ENCODE results near the gene CLIP4. TPM values are rescaled to one million over a fixed set of nuclear protein-coding genes. Genes with fewer than 3 reads are reported as not detected.

The CLIP4 gene
- total RNA-seq, 2 donors from 2014 or later, result 25.2 to 28.4 TPM

DNA sequence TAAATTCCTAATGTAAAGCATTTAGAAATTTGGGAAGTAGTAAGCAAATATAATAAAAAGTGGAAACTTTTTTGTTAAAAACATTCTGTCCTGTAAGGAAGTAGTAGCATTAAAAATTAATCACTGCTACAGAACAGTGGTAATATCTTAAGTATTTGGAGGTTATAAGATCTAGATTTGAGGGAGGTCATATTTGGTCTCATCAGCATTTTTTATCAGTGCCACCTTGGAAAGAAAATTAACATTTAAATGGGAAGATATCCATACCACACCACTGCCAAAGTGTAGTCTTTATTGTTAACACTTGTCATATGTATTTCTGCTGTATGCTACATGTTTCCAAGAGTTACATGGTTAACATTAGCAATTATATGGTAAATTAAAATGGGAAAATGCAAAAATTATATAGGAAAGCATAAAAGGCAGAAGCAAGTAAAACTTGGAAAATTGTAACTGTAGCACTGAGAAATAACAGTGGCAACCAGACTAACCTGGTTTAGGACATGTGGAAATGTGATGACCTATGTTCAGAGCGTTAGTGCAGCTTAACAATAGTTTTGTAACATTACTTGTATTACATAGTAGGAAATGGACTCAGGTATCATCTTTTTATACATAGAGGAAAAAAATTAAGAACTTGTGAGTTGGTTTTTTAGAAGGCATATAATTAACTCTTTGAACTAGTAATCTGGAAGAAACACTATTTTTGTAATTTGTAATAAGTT, 47.2 kb downstream of the CLIP4 start:
- no peaks in the 10 kb centered on the region for H3K27me3 Mint-ChIP-seq (ENCODE audit: low read depth)
- no peak overlapping the region for H3K4me3 Mint-ChIP-seq
- ATAC-seq (replicated peaks in 1 of 2) (no peak), DNase-seq (no peak)
- H3K9me3 Mint-ChIP-seq, result no peaks in the 10 kb centered on the region
- no peak overlapping the region for H3K27ac Mint-ChIP-seq
- H3K36me3 Mint-ChIP-seq (ENCODE audit: insufficient read depth in 2 of 2), result peaks cover 1 to 2% of the 10 kb centered on the region in 2 donors
- no peaks in the 10 kb centered on the region for H3K4me1 Mint-ChIP-seq (ENCODE audit: low read depth)

DNA sequence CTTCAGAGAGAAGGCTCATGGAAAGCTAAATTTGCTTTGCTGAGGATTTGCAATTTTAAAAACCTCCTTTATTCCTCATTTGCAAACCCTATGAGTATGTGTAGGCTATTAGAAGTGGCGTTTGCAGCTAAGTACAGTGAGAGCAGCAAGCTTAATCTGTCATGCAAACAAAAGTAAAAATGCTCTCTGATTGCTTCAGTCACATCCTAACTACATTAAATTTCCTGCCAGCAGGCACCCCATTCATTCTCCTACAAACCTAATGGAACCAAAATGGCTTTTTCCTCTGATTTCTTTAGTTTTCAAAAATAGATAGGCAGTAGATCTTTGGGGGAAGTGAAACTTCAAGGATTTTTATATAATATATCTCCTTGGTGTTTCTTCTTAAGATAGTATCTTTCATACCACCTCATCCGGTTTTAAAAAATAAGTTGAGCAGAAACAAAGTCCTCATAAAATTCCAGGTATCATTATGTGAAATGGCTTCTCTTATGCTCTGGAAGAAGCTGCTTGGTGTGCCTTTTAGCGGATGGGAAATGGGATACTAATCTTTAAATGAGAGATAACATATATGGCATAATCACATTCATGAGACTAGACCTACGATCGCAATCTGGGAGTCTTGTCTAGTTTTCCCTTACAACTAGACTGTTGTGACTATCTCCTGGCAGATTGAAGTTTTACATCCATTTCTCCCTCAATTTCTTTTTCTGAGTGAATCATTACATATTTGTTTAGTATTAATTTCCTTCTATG, 49.1 kb downstream of the CLIP4 start:
- Mint-ChIP-seq H3K9me3 (no peaks in the 10 kb centered on the region), H3K36me3 (ENCODE audit: insufficient read depth in 2 of 2) (no peaks in the 10 kb centered on the region), H3K27ac (no peak overlapping the region), H3K4me1 (ENCODE audit: low read depth) (no peaks in the 10 kb centered on the region), H3K4me3 (no peak overlapping the region), H3K27me3 (ENCODE audit: low read depth) (no peaks in the 10 kb centered on the region)
- DNase-seq (no peak), ATAC-seq (replicated peaks in 1 of 2) (no peak)

DNA sequence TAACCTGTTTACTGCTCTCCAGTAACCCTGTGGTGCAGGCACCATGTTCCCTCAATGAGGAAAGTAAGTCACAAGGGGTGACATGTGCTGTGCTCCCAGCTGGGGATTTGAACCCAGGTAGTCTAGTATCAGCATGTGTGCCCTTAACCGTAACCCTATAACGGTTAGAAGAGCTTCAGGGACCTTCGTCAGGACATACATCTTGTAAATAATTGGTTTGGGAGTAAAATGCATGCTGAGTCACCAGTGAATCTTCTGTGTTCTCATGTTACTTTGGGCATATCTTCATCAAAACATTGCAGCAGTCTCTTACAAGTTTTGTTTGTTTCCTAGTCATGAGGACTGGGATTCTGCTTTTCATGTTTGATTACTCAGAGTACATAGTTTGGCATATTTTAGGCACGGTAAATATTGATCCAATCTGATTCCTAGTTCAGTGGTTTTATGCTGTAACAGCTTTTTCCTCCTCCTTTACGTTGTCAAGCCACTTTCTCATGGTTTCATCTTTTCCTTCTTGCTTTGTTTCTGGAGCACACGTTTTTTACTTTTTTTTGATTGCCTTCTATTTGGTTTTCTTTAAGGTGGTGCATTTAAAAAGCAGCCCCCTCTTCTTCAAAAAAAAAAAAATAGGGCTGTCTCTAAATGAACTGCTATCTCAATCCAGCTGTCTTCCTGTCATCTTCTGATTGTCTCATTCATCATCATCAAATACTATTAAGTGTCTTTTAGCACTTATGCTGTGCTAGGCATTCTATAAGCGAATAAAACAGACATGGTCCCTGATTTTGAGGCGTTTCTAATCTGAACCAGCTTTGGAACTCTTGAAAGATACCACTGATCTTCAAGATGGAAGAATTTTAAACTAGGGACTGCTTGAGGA, 50.4 kb downstream of the CLIP4 start:
- no peak overlapping the region for H3K4me3 Mint-ChIP-seq
- no peaks in the 10 kb centered on the region for H3K9me3 Mint-ChIP-seq
- H3K36me3 Mint-ChIP-seq (ENCODE audit: insufficient read depth in 2 of 2), result no peaks in the 10 kb centered on the region

DNA sequence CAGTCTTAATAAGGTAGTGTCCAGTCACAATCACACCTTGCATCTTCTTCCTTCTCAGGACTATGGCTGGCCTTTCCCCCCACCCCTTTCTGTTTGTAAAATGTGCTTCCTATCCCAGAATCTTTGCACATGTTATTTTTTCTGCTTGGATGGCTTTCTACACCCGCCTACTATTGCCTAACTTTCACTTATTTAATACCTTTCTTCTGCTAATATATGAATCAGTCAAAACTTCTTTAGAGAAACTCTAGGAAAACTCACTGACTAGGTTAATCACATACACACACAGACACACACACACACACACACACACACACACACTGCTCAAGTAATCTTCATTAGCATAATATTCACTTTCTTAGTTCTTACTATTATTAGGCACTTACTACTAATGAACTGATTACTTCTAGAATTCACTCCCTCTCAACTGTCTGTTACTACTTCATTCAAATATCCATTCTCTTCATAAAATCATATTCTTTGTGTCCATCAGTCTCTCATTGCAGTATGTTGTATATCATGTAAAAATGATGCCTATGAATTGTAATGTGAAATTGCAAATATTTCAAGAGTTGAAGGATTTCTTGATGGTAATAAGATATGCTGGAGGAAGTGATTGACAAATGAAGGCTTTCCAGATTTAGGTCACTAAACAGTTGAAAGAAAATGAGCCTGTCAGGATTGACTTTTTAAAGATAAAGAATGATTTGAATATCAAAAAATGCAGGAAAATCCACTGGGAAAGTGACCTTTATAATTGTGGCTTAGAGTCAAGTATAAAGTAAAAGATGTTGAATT, 51.2 kb downstream of the CLIP4 start:
- H3K4me1 Mint-ChIP-seq (ENCODE audit: low read depth), result no peaks in the 10 kb centered on the region
- H3K27ac Mint-ChIP-seq, result no peak overlapping the region

More for the DNA sequence above, 50.4 kb downstream of the CLIP4 start:
- ATAC-seq (replicated peaks in 1 of 2), result no peak
- H3K27me3 Mint-ChIP-seq (ENCODE audit: low read depth), result no peaks in the 10 kb centered on the region
- DNase-seq, result no peak
- H3K27ac Mint-ChIP-seq, result peak overlapping the region; percentile 47
- H3K4me1 Mint-ChIP-seq (ENCODE audit: low read depth), result no peaks in the 10 kb centered on the region

DNA sequence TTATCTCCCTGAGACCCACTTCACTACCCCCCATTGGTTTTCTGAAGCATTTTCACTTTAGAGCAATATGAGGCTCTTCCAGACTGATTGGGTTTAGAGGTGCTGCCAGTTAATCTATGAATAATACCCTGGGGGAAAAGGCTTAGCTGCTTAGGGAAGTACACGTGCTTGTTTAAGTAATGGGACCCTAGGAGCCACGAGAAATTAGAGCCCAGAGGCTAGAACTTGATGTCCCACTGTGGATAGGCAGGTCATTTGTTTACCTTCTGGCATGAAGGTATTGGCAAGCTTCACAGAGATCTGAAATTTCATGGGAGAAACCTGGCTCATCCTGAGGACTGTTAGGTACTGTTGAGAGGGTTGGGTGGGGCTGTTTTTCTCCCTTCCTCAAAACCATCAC, 59.7 kb downstream of the CLIP4 start:
- peaks cover 8% of the 10 kb centered on the region for H3K4me1 Mint-ChIP-seq (ENCODE audit: low read depth)
- H3K4me3 Mint-ChIP-seq, result no peak overlapping the region
- no peaks in the 10 kb centered on the region for H3K27me3 Mint-ChIP-seq (ENCODE audit: low read depth)
- DNase-seq (no peak), ATAC-seq (replicated peaks in 1 of 2) (no peak)
- H3K36me3 Mint-ChIP-seq (ENCODE audit: insufficient read depth in 2 of 2), result peaks cover 0 to 2% of the 10 kb centered on the region in 2 donors
- H3K9me3 Mint-ChIP-seq, result no peaks in the 10 kb centered on the region
- H3K27ac Mint-ChIP-seq, result no peak overlapping the region

More for the DNA sequence above, 51.2 kb downstream of the CLIP4 start:
- no peak for DNase-seq
- ATAC-seq (replicated peaks in 1 of 2), result no peak
- H3K9me3 Mint-ChIP-seq, result no peaks in the 10 kb centered on the region
- no peaks in the 10 kb centered on the region for H3K27me3 Mint-ChIP-seq (ENCODE audit: low read depth)
- H3K36me3 Mint-ChIP-seq (ENCODE audit: insufficient read depth in 2 of 2), result no peaks in the 10 kb centered on the region
- no peak overlapping the region for H3K4me3 Mint-ChIP-seq

DNA sequence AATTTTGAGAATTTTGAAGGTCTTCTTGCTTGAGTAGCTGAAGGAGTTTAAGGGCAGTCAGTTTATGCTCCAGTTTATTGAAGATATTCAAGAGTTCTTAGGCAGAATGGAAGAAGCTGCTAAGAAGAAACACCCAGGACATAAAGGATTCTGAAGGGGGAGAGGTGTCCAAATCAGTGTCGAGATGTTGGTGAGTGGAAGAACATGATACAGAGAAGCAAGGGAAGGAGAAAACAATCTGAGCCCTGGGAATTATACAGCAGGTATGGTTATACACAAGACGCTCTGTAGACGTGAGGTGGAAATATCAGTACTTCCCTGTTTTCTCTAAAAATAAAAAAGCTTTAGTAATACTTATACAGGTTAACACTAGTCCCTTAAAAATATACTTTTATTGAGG, 60.1 kb downstream of the CLIP4 start:
- no peak for ATAC-seq (replicated peaks in 1 of 2)
- H3K4me3 Mint-ChIP-seq, result no peak overlapping the region
- peaks cover 0 to 2% of the 10 kb centered on the region in 2 donors for H3K36me3 Mint-ChIP-seq (ENCODE audit: insufficient read depth in 2 of 2)
- H3K27me3 Mint-ChIP-seq (ENCODE audit: low read depth), result no peaks in the 10 kb centered on the region
- H3K4me1 Mint-ChIP-seq (ENCODE audit: low read depth), result peaks cover 11% of the 10 kb centered on the region
- no peak for DNase-seq
- no peak overlapping the region for H3K27ac Mint-ChIP-seq
- no peaks in the 10 kb centered on the region for H3K9me3 Mint-ChIP-seq

DNA sequence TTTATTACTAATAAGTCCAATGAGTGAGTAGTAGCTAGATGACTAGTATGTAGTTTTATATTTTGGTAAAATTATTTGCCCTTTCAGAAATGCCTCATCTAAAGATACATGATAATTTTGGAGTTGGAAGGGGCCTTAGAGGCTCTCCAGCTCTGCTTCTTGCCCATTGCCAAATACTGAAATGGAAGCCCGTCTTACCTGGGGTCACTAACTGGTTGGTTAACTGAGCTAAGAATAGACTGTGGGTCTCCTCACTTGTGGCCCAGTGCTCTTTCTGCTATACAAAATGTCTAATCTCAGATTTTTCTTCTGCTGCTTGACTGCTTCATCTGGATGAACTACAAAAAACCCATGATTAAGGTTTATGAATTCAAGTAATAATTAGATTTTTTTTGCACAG, 67.1 kb downstream of the CLIP4 start:
- Mint-ChIP-seq H3K36me3 (ENCODE audit: insufficient read depth in 2 of 2) (peaks cover 0 to 3% of the 10 kb centered on the region in 2 donors), H3K4me3 (no peak overlapping the region), H3K4me1 (ENCODE audit: low read depth) (peaks cover 11% of the 10 kb centered on the region), H3K9me3 (peaks cover 0 to under 1% of the 10 kb centered on the region in 2 donors), H3K27ac (peak overlapping the region; percentile 46), H3K27me3 (ENCODE audit: low read depth) (no peaks in the 10 kb centered on the region)
- DNase-seq (no peak), ATAC-seq (replicated peaks in 1 of 2) (no peak)

DNA sequence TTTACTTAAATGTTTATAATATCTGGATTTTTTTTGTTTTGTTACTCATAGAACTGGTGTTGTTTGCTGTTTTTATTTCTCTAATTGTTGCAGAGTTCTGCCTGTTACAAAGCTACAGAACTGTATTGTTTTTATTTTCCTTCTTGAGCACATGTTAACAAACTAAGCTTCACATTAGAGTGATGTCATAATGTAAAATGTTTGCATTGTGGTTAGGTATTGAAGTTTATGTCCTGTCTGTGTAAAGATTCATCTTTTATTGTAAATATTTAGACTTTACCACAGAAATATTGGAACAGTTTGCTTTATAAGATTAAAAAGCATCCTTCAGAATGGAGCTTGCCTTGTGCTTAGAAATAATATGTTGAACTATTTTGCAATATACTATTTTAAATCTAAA, 67.7 kb downstream of the CLIP4 start:
- H3K27ac Mint-ChIP-seq, result no peak overlapping the region
- peaks cover 0 to 4% of the 10 kb centered on the region in 2 donors for H3K9me3 Mint-ChIP-seq
- H3K4me3 Mint-ChIP-seq, result no peak overlapping the region
- no peak for ATAC-seq (replicated peaks in 1 of 2)
- H3K4me1 Mint-ChIP-seq (ENCODE audit: low read depth), result peaks cover 16% of the 10 kb centered on the region
- H3K36me3 Mint-ChIP-seq (ENCODE audit: insufficient read depth in 2 of 2), result peaks cover 3 to 8% of the 10 kb centered on the region in 2 donors
- no peak for DNase-seq
- H3K27me3 Mint-ChIP-seq (ENCODE audit: low read depth), result no peaks in the 10 kb centered on the region

DNA sequence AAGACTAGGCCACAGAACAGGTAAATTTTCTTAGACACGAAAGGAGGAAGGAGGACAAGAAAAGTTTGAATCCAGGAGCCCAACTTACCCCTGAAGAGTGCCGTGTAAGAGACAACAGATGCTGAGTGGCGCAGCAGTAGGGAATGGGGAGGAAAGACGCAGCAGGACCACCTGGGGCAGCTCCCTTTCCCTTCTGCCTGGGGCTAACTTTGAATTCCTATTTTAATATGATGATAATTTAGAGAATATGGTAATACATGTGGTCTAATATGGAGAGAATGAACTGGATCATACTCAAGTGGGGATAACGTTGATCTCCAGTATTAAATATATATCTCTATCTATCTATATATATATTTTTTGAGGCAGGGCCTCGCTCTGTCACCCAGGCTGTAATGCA, 69.3 kb downstream of the CLIP4 start:
- Mint-ChIP-seq H3K27ac (peak overlapping the region; percentile 7), H3K27me3 (ENCODE audit: low read depth) (no peaks in the 10 kb centered on the region), H3K4me1 (ENCODE audit: low read depth) (peaks cover 27% of the 10 kb centered on the region), H3K9me3 (peaks cover 0 to 4% of the 10 kb centered on the region in 2 donors), H3K36me3 (ENCODE audit: insufficient read depth in 2 of 2) (peaks cover 3 to 8% of the 10 kb centered on the region in 2 donors), H3K4me3 (no peak overlapping the region)
- DNase-seq (no peak), ATAC-seq (replicated peaks in 1 of 2) (no peak)

DNA sequence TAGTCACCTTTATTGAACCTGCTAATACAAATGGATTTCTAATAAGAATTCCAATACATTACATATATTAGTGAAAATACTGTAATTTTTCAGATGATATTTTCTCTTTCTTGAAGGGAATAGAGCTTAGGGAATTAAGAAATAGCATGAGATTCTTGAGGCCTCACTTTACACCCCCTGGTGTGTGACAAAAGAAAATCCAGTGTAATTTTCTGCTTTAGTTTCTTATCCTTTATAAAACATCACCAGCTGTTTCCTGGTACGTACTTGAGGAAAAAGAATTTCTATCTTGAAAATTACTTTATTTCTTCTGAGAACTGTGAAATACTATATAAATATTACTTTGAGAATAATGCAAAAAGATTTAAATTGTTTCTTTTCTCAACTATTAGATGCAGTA, 71.6 kb downstream of the CLIP4 start:
- H3K36me3 Mint-ChIP-seq (ENCODE audit: insufficient read depth in 2 of 2), result peaks cover 3 to 8% of the 10 kb centered on the region in 2 donors
- peaks cover 0 to 4% of the 10 kb centered on the region in 2 donors for H3K9me3 Mint-ChIP-seq
- peaks cover 20% of the 10 kb centered on the region for H3K4me1 Mint-ChIP-seq (ENCODE audit: low read depth)
- DNase-seq (no peak), ATAC-seq (replicated peaks in 1 of 2) (no peak)
- H3K4me3 Mint-ChIP-seq, result no peak overlapping the region
- no peaks in the 10 kb centered on the region for H3K27me3 Mint-ChIP-seq (ENCODE audit: low read depth)
- no peak overlapping the region for H3K27ac Mint-ChIP-seq

DNA sequence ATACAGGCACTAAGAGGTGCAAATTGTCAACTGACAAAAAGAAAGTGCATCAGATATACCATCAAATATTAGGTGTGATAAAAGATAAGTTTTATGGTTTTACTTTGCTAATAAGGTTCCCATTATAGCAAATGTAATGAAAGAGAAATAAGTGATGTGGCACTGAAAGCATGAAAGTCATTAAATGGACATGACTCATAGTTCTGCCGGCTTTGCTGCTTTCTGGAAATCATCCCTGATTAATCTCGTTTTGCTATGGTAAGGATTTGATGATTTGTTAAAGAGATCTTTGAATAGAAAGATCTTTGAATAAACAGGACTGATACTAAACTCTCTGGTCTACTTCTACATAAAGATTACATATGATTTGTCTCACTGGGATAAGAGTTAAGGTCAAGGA, 72.7 kb downstream of the CLIP4 start:
- H3K36me3 Mint-ChIP-seq (ENCODE audit: insufficient read depth in 2 of 2), result peaks cover 3 to 8% of the 10 kb centered on the region in 2 donors
- H3K4me3 Mint-ChIP-seq, result no peak overlapping the region
- H3K9me3 Mint-ChIP-seq, result peaks cover 0 to 4% of the 10 kb centered on the region in 2 donors
- ATAC-seq (replicated peaks in 1 of 2) (no peak), DNase-seq (no peak)
- H3K4me1 Mint-ChIP-seq (ENCODE audit: low read depth), result peaks cover 20% of the 10 kb centered on the region
- H3K27ac Mint-ChIP-seq, result no peak overlapping the region
- H3K27me3 Mint-ChIP-seq (ENCODE audit: low read depth), result no peaks in the 10 kb centered on the region

DNA sequence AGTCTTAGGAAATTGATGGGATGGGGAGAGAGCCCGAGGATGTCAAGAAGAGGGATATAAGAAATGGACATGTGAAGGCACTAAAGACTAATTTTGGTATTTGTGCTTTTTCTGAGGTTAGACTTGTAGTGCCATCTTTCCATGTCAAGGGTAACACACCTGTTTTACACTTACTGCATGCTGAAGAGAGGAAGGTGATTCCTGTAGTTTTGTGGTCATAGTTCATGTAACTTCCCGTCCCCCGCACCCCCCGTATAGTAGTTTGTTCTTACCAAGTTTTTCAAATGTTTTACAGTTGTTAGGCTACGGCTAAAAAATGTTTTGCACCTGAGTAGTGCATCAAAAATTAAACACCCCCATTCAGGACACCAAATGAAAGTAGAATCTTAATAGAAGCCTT, 73.8 kb downstream of the CLIP4 start:
- H3K36me3 Mint-ChIP-seq (ENCODE audit: insufficient read depth in 2 of 2), result peaks cover 3 to 8% of the 10 kb centered on the region in 2 donors
- DNase-seq, result peak in 1 of 2 donors; percentile 6
- no peaks in the 10 kb centered on the region for H3K27me3 Mint-ChIP-seq (ENCODE audit: low read depth)
- H3K4me1 Mint-ChIP-seq (ENCODE audit: low read depth), result peaks cover 20% of the 10 kb centered on the region
- no peak overlapping the region for H3K4me3 Mint-ChIP-seq
- ATAC-seq (replicated peaks in 1 of 2), result peak; percentile 33 to 44
- H3K27ac Mint-ChIP-seq, result no peak overlapping the region
- peaks cover 0 to 4% of the 10 kb centered on the region in 2 donors for H3K9me3 Mint-ChIP-seq

Measured in activated T-cell treated with anti-CD3 and anti-CD28 coated beads, Interleukin-2, amount 50 U/mL, for 72 hours (primary cell).